Liver (tissue), 9 donors: ENCODE measurements around the gene GABBR2. TPM values are rescaled to one million over a fixed set of nuclear protein-coding genes. Genes with fewer than 3 reads are reported as not detected.

Source experiments
- DNase-seq: peaks from one replicate; pipeline ENCODE4 v3.0.0-alpha.2; 2017; ENCODE audit warnings: low spot score
- H3K27ac ChIP-seq, 2 donors: one replicate each; pipeline ENCODE4 v1.7.0; 2013; ENCODE audit warnings: inconsistent platforms in 2 of 2, low read length in 2 of 2, control low read depth in 1 of 2, low read depth in 1 of 2, mild to moderate bottlenecking in 1 of 2
- H3K27me3 ChIP-seq, 4 donors: one replicate each; pipeline versions ENCODE4 v1.6.1 to v1.7.0; 2013; ENCODE audit warnings: low read length in 3 of 4, inconsistent platforms in 1 of 4, mild to moderate bottlenecking in 1 of 4, moderate library complexity in 1 of 4; ENCODE audit not compliant: control insufficient read depth in 4 of 4, insufficient read depth in 4 of 4
- H3K36me3 ChIP-seq, 4 donors: one replicate each; pipeline versions ENCODE4 v1.6.1 to v1.7.0; 2013; ENCODE audit warnings: low read length in 3 of 4, mild to moderate bottlenecking in 3 of 4, low read depth in 1 of 4, moderate library complexity in 1 of 4; ENCODE audit not compliant: control insufficient read depth in 4 of 4, insufficient read depth in 3 of 4
- H3K4me1 ChIP-seq, 4 donors: one replicate each; pipeline versions ENCODE4 v1.6.1 to v1.7.0; 2013; ENCODE audit warnings: low read length in 3 of 4, mild to moderate bottlenecking in 3 of 4, moderate library complexity in 1 of 4; ENCODE audit not compliant: control insufficient read depth in 4 of 4, insufficient read depth in 4 of 4
- H3K4me3 ChIP-seq, 3 donors: one replicate each; pipeline versions ENCODE4 v1.6.1 to v1.7.0; 2013; ENCODE audit warnings: low read length in 3 of 3, control low read depth in 1 of 3, low read depth in 1 of 3, mild to moderate bottlenecking in 1 of 3
- H3K9ac ChIP-seq, 2 donors: one replicate each; pipeline ENCODE4 v1.7.0; 2013; ENCODE audit warnings: low read length in 2 of 2, mild to moderate bottlenecking in 2 of 2, moderate library complexity in 2 of 2, control low read depth in 1 of 2, low read depth in 1 of 2
- H3K9me3 ChIP-seq, 4 donors: one replicate each; pipeline versions ENCODE4 v1.6.1 to v1.7.0; 2013; ENCODE audit warnings: low read length in 3 of 4; ENCODE audit not compliant: control insufficient read depth in 4 of 4
- EGR1 ChIP-seq, 2 donors: IDR thresholded peaks; 2 replicates each; pipeline ENCODE4 v1.6.1; 2016 to 2018; ENCODE audit warnings: antibody characterized with exemption in 2 of 2, low read depth in 2 of 2
- FOXA1 ChIP-seq: IDR thresholded peaks from 2 replicates; pipeline ENCODE4 v1.6.1; 2016; ENCODE audit warnings: antibody characterized with exemption
- FOXA2 ChIP-seq: IDR thresholded peaks from 2 replicates; pipeline ENCODE4 v1.6.1; 2016; ENCODE audit warnings: antibody characterized with exemption
- GABPA ChIP-seq, 2 donors: IDR thresholded peaks in 1 of 2; conservative IDR thresholded peaks in 1 of 2; 2 replicates each; pipeline ENCODE4 v1.6.1; 2016; ENCODE audit warnings: antibody characterized with exemption in 2 of 2, mild to moderate bottlenecking in 1 of 2, moderate library complexity in 1 of 2
- HNF4A ChIP-seq, 2 donors: conservative IDR thresholded peaks; 2 replicates each; pipeline ENCODE4 v1.6.1; 2016; ENCODE audit warnings: antibody characterized with exemption in 2 of 2, mild to moderate bottlenecking in 2 of 2
- HNF4G ChIP-seq: IDR thresholded peaks from 2 replicates; pipeline ENCODE4 v1.6.1; 2016; ENCODE audit warnings: antibody characterized with exemption
- JUND ChIP-seq, 2 donors: IDR thresholded peaks; 2 replicates each; pipeline ENCODE4 v1.6.1; 2016; ENCODE audit warnings: antibody characterized with exemption in 2 of 2
- NR2F2 ChIP-seq: IDR thresholded peaks from 2 replicates; pipeline ENCODE4 v1.6.1; 2016; ENCODE audit warnings: antibody characterized with exemption
- RAD21 ChIP-seq, 2 donors: IDR thresholded peaks; 2 replicates each; pipeline ENCODE4 v1.6.1; 2016; ENCODE audit warnings: antibody characterized with exemption in 2 of 2, mild to moderate bottlenecking in 2 of 2
- RXRA ChIP-seq, 2 donors: IDR thresholded peaks; 2 replicates each; pipeline ENCODE4 v1.6.1; 2017 to 2018; ENCODE audit warnings: antibody characterized with exemption in 2 of 2, mild to moderate bottlenecking in 1 of 2
- SP1 ChIP-seq: IDR thresholded peaks from 2 replicates; pipeline ENCODE4 v1.6.1; 2018; ENCODE audit warnings: antibody characterized with exemption, mild to moderate bottlenecking
- TAF1 ChIP-seq: conservative IDR thresholded peaks from 2 replicates; pipeline ENCODE4 v1.6.1; 2016; ENCODE audit warnings: antibody characterized with exemption, mild to moderate bottlenecking
- ZBTB33 ChIP-seq: IDR thresholded peaks from 2 replicates; pipeline ENCODE4 v1.6.1; 2016; ENCODE audit warnings: antibody characterized with exemption
- WGBS: extraction: QIAGEN DNeasy Blood & Tissue Kit; methylation state at CpG from one replicate; pipeline ENCODE4 v1.1.7; 2013; 5-methylcytosine and 5-hydroxymethylcytosine counted together
- polyA plus RNA-seq, 2 donors: library from polyadenylated mRNA; stranded (reverse) in 1 of 2; unstranded in 1 of 2; fragments of 200-250 nt in 1 of 2; fragments of >200 nt in 1 of 2; fragmentation: Nextera tagmentation in 1 of 2; extraction: Ambion mirVana in 1 of 2; gene quantifications; one replicate each; pipeline versions ENCODE4 v1.2.1 to v1.2.3, GENCODE V29; 2013 to 2015
- total RNA-seq, 2 donors: library from RNA; depleted of rRNA; stranded (reverse); fragments of >200 nt; gene quantifications; one replicate each; pipeline ENCODE4 v1.2.3, GENCODE V29; 2014
- TF ChIP-seq, protein P1 (sequence below): IDR thresholded peaks from 2 replicates; pipeline ENCODE4 v1.6.1; 2016; ENCODE audit warnings: antibody characterized with exemption, mild to moderate bottlenecking
- TF ChIP-seq, protein P2 (sequence below): fragments of 150-350 bp; IDR thresholded peaks from 2 replicates; pipeline ENCODE4 v1.5.1; 2017; ENCODE audit warnings: improper control_type of control experiment, low read depth, low read length; ENCODE audit not compliant: missing input control
- donor health status: healthy.
- donor health status: healthy.
- donor health status: healthy.
- donor health status: healthy.
- donor health status: healthy.

Gene GABBR2
- total and polyA plus RNA-seq, 4 donors = 0.03 to 0.23 (median 0.08) TPM; not detected in 1

GRCh38 chr9:98323051-98323830 lies 385.5 kb downstream of the GABBR2 start (continued):
- TF ChIP-seq ZBTB33 = no peak
- no peak for TF ChIP-seq TAF1
- no peak for TF ChIP-seq NR2F2

DNA sequence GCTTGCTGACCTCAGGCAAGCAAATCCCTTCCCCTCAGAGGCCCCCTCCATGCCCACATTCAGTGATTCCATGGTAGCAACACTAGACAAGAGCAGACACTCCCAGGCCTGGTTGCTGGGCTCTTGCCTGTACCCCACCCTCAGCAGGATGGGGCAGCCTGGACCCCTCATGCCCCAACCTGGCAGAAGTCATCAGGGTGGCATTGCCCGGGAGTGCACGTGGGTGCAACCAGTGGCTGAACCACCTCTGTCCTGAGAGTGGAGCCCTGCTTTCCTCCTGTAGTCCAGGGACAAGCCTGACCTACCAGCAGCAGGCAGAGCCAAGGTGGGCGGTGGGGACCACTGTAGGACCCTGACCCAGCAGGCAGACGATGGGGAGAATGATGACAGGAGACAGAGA lies 387.5 kb downstream of the GABBR2 start:
- DNase-seq = no peak
- H3K9me3 ChIP-seq = no peaks in the 10 kb centered on the region
- H3K27ac ChIP-seq = no peak overlapping the region
- H3K36me3 ChIP-seq = no peaks in the 10 kb centered on the region
- peaks cover 0 to 4% (median 2%) of the 10 kb centered on the region in 4 donors for H3K4me1 ChIP-seq
- no peak overlapping the region for H3K4me3 ChIP-seq
- 87% methylated on average over 4 of the region's 4 CpGs for WGBS
- H3K9ac ChIP-seq = no peak overlapping the region
- no peaks in the 10 kb centered on the region for H3K27me3 ChIP-seq
- TF ChIP-seq TAF1 (no peak), ZBTB33 (no peak), FOXA2 (no peak), RXRA (IDR thresholded peaks at IDR 0.05) (no peak), RAD21 (IDR thresholded peaks at IDR 0.05) (no peak), EGR1 (IDR thresholded peaks at IDR 0.05; ENCODE audit: low read depth in 2 of 2) (no peak), SP1 (no peak), JUND (IDR thresholded peaks at IDR 0.05) (no peak), NR2F2 (no peak), HNF4G (no peak), FOXA1 (no peak), GABPA (IDR thresholded peaks at IDR 0.05 in 1 of 2, conservative IDR thresholded peaks at IDR 0.05 in 1 of 2) (no peak), HNF4A (conservative IDR thresholded peaks at IDR 0.05) (no peak)
- TF ChIP-seq, protein P1, sequence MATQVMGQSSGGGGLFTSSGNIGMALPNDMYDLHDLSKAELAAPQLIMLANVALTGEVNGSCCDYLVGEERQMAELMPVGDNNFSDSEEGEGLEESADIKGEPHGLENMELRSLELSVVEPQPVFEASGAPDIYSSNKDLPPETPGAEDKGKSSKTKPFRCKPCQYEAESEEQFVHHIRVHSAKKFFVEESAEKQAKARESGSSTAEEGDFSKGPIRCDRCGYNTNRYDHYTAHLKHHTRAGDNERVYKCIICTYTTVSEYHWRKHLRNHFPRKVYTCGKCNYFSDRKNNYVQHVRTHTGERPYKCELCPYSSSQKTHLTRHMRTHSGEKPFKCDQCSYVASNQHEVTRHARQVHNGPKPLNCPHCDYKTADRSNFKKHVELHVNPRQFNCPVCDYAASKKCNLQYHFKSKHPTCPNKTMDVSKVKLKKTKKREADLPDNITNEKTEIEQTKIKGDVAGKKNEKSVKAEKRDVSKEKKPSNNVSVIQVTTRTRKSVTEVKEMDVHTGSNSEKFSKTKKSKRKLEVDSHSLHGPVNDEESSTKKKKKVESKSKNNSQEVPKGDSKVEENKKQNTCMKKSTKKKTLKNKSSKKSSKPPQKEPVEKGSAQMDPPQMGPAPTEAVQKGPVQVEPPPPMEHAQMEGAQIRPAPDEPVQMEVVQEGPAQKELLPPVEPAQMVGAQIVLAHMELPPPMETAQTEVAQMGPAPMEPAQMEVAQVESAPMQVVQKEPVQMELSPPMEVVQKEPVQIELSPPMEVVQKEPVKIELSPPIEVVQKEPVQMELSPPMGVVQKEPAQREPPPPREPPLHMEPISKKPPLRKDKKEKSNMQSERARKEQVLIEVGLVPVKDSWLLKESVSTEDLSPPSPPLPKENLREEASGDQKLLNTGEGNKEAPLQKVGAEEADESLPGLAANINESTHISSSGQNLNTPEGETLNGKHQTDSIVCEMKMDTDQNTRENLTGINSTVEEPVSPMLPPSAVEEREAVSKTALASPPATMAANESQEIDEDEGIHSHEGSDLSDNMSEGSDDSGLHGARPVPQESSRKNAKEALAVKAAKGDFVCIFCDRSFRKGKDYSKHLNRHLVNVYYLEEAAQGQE = no peak
- TF ChIP-seq, protein P2, sequence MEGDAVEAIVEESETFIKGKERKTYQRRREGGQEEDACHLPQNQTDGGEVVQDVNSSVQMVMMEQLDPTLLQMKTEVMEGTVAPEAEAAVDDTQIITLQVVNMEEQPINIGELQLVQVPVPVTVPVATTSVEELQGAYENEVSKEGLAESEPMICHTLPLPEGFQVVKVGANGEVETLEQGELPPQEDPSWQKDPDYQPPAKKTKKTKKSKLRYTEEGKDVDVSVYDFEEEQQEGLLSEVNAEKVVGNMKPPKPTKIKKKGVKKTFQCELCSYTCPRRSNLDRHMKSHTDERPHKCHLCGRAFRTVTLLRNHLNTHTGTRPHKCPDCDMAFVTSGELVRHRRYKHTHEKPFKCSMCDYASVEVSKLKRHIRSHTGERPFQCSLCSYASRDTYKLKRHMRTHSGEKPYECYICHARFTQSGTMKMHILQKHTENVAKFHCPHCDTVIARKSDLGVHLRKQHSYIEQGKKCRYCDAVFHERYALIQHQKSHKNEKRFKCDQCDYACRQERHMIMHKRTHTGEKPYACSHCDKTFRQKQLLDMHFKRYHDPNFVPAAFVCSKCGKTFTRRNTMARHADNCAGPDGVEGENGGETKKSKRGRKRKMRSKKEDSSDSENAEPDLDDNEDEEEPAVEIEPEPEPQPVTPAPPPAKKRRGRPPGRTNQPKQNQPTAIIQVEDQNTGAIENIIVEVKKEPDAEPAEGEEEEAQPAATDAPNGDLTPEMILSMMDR = no peak
